HG03097 (cell line): ENCODE measurements around the gene UIMC1.
"Not testable (repeated sequence)": the region's sequence is repeated elsewhere in the genome, so short reads cannot be mapped to it uniquely, and the experiment has no call there.

Source experiments
- ATAC-seq: cut with Tn5 transposase; IDR thresholded peaks from one replicate; pipeline ENCODE4 v1.9.1; 2021; ENCODE audit not compliant: unreplicated experiment, low FRiP score

Gene UIMC1

GRCh38 chr5:176873541-176874172 is 132.9 kb downstream of the UIMC1 start:
- no peak for ATAC-seq

- ATAC-seq, result not testable (repeated sequence)
These were observed 133.6 kb downstream of the UIMC1 start for GRCh38 chr5:176873011-176873410.

GRCh38 chr5:176872586-176872985 is 134.0 kb downstream of the UIMC1 start:
- ATAC-seq, result not testable (repeated sequence)

GRCh38 chr5:176870644-176871043 is 135.9 kb downstream of the UIMC1 start:
- ATAC-seq, result not testable (repeated sequence)

- no peak for ATAC-seq
These were observed 136.4 kb downstream of the UIMC1 start for GRCh38 chr5:176870110-176870591.

GRCh38 chr5:176869501-176870109 is 137.0 kb downstream of the UIMC1 start:
- ATAC-seq, result no peak

GRCh38 chr5:176868731-176869130 is 137.8 kb downstream of the UIMC1 start:
- ATAC-seq, result no peak

GRCh38 chr5:176868126-176868525 is 138.5 kb downstream of the UIMC1 start:
- no peak for ATAC-seq

- ATAC-seq, result no peak
These were observed 139.8 kb downstream of the UIMC1 start for GRCh38 chr5:176866707-176867310.

- no peak for ATAC-seq
These were observed 140.6 kb downstream of the UIMC1 start for GRCh38 chr5:176865964-176866363.

GRCh38 chr5:176864755-176865154 is 141.8 kb downstream of the UIMC1 start:
- no peak for ATAC-seq

- ATAC-seq, result no peak
These were observed 142.8 kb downstream of the UIMC1 start for GRCh38 chr5:176863765-176864098.

- no peak for ATAC-seq
These were observed 143.4 kb downstream of the UIMC1 start for GRCh38 chr5:176863041-176863764.

GRCh38 chr5:176862330-176862995 is 144.1 kb downstream of the UIMC1 start:
- ATAC-seq, result no peak

GRCh38 chr5:176861276-176861675 is 145.3 kb downstream of the UIMC1 start:
- no peak for ATAC-seq

- ATAC-seq, result no peak
These were observed 146.2 kb downstream of the UIMC1 start for GRCh38 chr5:176860381-176860780.

- no peak for ATAC-seq
These were observed 146.7 kb downstream of the UIMC1 start for GRCh38 chr5:176859916-176860315.

GRCh38 chr5:176857894-176858273 is 148.7 kb downstream of the UIMC1 start:
- ATAC-seq, result no peak

GRCh38 chr5:176857216-176857893 is 149.2 kb downstream of the UIMC1 start:
- no peak for ATAC-seq

GRCh38 chr5:176856746-176857145 is 149.8 kb downstream of the UIMC1 start:
- ATAC-seq, result no peak
